Caco-2 (cell line): ENCODE measurements around the gene CDKN1A. TPM values are rescaled to one million over a fixed set of nuclear protein-coding genes. Genes with fewer than 3 reads are reported as not detected.

Source experiments
- BruUV-seq: library from RNA; stranded (reverse); fragments of 400-500 nt; replicated peaks from 2 replicates; lab custom pipeline; 2021; lab: Mats Ljungman, UMichigan
- CTCF ChIA-PET: fragments of 300-600 bp; sonication (Branson Sonifier 250); formaldehyde crosslinking; loops from one replicate; lab custom pipeline; 2022; ENCODE audit warnings: antibody characterized with exemption; lab: Charles Lee
- POLR2A ChIA-PET: fragments of 300-600 bp; sonication (Branson Sonifier 250); formaldehyde crosslinking; loops from one replicate; lab custom pipeline; 2022; ENCODE audit warnings: antibody characterized with exemption; lab: Charles Lee
- DNase-seq, 2 experiments: peaks; one replicate each; pipeline versions ENCODE4 v3.0.0 to v3.0.0-alpha.2; 2020 to 2022
- H3K27me3 ChIP-seq: replicated peaks from 2 replicates; pipeline ENCODE4 v1.6.0; 2011; ENCODE audit warnings: low read length; ENCODE audit not compliant: control insufficient read depth, insufficient read depth
- H3K36me3 ChIP-seq: 2 replicates; pipeline ENCODE4 v1.5.1; 2011; ENCODE audit warnings: low read length; ENCODE audit not compliant: control insufficient read depth, insufficient read depth
- H3K4me1 ChIP-seq: fragments of 250-450 bp; sonication (Bioruptor Pico); 2 replicates; pipeline ENCODE4 v1.5.1; 2020; ENCODE audit warnings: mild to moderate bottlenecking
- H3K4me3 ChIP-seq: 2 replicates; pipeline ENCODE4 v1.5.1; 2011; ENCODE audit warnings: low read depth, mild to moderate bottlenecking, control low read depth, low read length
- H3K9me3 ChIP-seq: fragments of 250-450 bp; sonication (Bioruptor Pico); 2 replicates; pipeline ENCODE4 v1.5.1; 2020; ENCODE audit warnings: mild to moderate bottlenecking, moderate library complexity
- H3K27ac Mint-ChIP-seq: one replicate; pipeline ENCODE4 v1.8.0; 2022; ENCODE audit warnings: mixed read lengths; ENCODE audit not compliant: unreplicated experiment
- H3K27me3 Mint-ChIP-seq: one replicate; pipeline ENCODE4 v1.8.0; 2022; ENCODE audit warnings: mixed read lengths; ENCODE audit not compliant: insufficient read depth, unreplicated experiment
- H3K36me3 Mint-ChIP-seq: one replicate; pipeline ENCODE4 v1.8.0; 2022; ENCODE audit warnings: mild to moderate bottlenecking, mixed read lengths; ENCODE audit not compliant: insufficient read depth, unreplicated experiment
- H3K4me1 Mint-ChIP-seq: one replicate; pipeline ENCODE4 v1.8.0; 2022; ENCODE audit warnings: low read depth, mixed read lengths; ENCODE audit not compliant: unreplicated experiment
- H3K4me3 Mint-ChIP-seq: one replicate; pipeline ENCODE4 v1.8.0; 2022; ENCODE audit warnings: mild to moderate bottlenecking, moderate library complexity, mixed read lengths; ENCODE audit not compliant: unreplicated experiment
- H3K9me3 Mint-ChIP-seq: one replicate; pipeline ENCODE4 v1.8.0; 2022; ENCODE audit warnings: mixed read lengths; ENCODE audit not compliant: unreplicated experiment
- intact Hi-C: fragments of 100-400 bp; cut with micrococcal nuclease; formaldehyde crosslinking; loops from one replicate; pipeline ENCODE4 v1.10.0; 2022; ENCODE audit not compliant: unreplicated experiment
- total RNA-seq: library from RNA; stranded (reverse); gene quantifications from 2 replicates; pipeline ENCODE4 v1.2.3, GENCODE V29; 2022
- TF ChIP-seq, protein P1 (sequence below), 2 experiments: fragments of 200-600 bp in 1 of 2; IDR thresholded peaks; 1 replicate in 1 of 2; 2 replicates in 1 of 2; pipeline versions ENCODE4 v1.5.1 to v1.8.0; 2011 to 2022; ENCODE audit warnings: antibody characterized with exemption in 1 of 2, control low read depth in 1 of 2, inconsistent platforms in 1 of 2, low read depth in 1 of 2, low read length in 1 of 2, mild to moderate bottlenecking in 1 of 2, moderate library complexity in 1 of 2; ENCODE audit not compliant: insufficient read depth in 1 of 2, severe bottlenecking in 1 of 2, unreplicated experiment in 1 of 2

CDKN1A gene
- total RNA-seq, 1 experiment from 2014 or later = 3.0 TPM

DNA sequence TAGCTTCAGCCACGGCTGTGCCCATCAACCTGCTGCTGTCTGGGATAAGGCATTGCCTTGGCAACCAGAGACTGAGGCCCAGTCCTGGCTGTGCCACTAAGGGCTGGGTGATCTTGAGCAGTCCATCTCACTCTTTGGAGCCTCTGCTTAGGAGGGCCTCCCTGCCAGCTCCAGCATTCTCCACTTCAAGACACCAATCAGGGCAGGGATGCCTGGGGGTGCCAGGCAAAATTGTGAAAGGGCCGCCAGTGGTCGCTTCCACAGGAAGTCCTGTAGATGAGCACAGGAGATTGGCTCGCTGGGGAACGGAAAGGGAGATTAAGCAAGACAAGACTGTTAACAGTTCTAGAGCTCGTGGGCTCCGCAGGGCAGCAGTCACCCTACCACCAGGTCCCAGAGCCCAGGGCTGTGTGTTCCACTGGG is 19.0 kb downstream of the CDKN1A start, which contains the start of gene RAB44:
Gene RAB44, plus strand, starts transcription at position 346 of the 423 bp plus-strand sequence. CDS start 6,410 bp downstream, outside the sequence.
- intact Hi-C loops = no loop called here
- no peak within 1 kb of the TSS for H3K4me3 Mint-ChIP-seq
- TF ChIP-seq, protein P1, sequence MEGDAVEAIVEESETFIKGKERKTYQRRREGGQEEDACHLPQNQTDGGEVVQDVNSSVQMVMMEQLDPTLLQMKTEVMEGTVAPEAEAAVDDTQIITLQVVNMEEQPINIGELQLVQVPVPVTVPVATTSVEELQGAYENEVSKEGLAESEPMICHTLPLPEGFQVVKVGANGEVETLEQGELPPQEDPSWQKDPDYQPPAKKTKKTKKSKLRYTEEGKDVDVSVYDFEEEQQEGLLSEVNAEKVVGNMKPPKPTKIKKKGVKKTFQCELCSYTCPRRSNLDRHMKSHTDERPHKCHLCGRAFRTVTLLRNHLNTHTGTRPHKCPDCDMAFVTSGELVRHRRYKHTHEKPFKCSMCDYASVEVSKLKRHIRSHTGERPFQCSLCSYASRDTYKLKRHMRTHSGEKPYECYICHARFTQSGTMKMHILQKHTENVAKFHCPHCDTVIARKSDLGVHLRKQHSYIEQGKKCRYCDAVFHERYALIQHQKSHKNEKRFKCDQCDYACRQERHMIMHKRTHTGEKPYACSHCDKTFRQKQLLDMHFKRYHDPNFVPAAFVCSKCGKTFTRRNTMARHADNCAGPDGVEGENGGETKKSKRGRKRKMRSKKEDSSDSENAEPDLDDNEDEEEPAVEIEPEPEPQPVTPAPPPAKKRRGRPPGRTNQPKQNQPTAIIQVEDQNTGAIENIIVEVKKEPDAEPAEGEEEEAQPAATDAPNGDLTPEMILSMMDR (IDR thresholded peaks at IDR 0.05; ENCODE audit: insufficient read depth in 1 of 2, low read depth in 1 of 2, low read length in 1 of 2, severe bottlenecking in 1 of 2, unreplicated experiment in 1 of 2) = no peak
- no peaks in the 10 kb centered on the region for H3K27me3 ChIP-seq
- ChIA-PET CTCF (no interaction called here), POLR2A (no interaction called here)
- no peaks in the 10 kb centered on the region for H3K36me3 Mint-ChIP-seq
- no peak within 1 kb of the TSS for H3K4me3 ChIP-seq
- no peaks in the 10 kb centered on the region for H3K9me3 ChIP-seq
- no TSS peak for BruUV-seq
- H3K36me3 ChIP-seq = no peaks in the 10 kb centered on the region
- H3K27me3 Mint-ChIP-seq = peaks cover 11% of the 10 kb centered on the region
- H3K27ac Mint-ChIP-seq = no peak within 1 kb of the TSS
- H3K4me1 Mint-ChIP-seq = no peaks in the 10 kb centered on the region
- peak in 1 of 2 experiments; percentile 13 for DNase-seq
- no peaks in the 10 kb centered on the region for H3K9me3 Mint-ChIP-seq
- 0 out of 2 replicates have a peak, but pooled peaks cover under 1% of the 10 kb centered on the region for H3K4me1 ChIP-seq

DNA sequence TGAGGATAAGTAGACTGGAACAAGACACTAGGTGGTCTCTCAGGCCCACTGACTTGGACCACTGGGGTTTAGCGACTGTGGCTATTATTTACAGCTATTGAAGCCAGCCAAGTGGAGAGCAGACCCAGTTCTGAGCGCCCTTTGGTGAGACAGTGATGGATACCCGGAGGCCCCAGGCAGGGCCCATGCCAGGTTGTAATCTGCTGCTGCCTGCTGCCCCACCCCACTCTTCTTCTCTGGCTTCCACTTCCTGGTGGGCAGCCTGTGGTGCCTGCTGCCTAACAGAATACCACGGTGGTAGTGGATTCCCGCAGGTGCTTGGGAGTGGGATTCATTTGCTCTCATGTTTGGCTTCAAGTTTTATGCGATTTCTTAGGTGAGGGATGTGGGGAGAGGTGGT is 19.7 kb downstream of the CDKN1A start:
- no TSS peak for BruUV-seq
- no peaks in the 10 kb centered on the region for H3K9me3 Mint-ChIP-seq
- H3K4me1 Mint-ChIP-seq = no peaks in the 10 kb centered on the region
- no peaks in the 10 kb centered on the region for H3K4me1 ChIP-seq
- H3K36me3 Mint-ChIP-seq = no peaks in the 10 kb centered on the region
- intact Hi-C loops = no loop called here
- no peaks in the 10 kb centered on the region for H3K9me3 ChIP-seq
- ChIA-PET POLR2A (no interaction called here), CTCF (no interaction called here)
- no peak overlapping the region for H3K27ac Mint-ChIP-seq
- H3K36me3 ChIP-seq = no peaks in the 10 kb centered on the region
- H3K4me3 ChIP-seq = no peak overlapping the region
- DNase-seq = peak in 1 of 2 experiments; percentile 3
- H3K27me3 Mint-ChIP-seq = peaks cover 11% of the 10 kb centered on the region
- no peaks in the 10 kb centered on the region for H3K27me3 ChIP-seq
- TF ChIP-seq, protein P1 (IDR thresholded peaks at IDR 0.05; ENCODE audit: insufficient read depth in 1 of 2, low read depth in 1 of 2, low read length in 1 of 2, severe bottlenecking in 1 of 2, unreplicated experiment in 1 of 2) = no peak
- no peak overlapping the region for H3K4me3 Mint-ChIP-seq

DNA sequence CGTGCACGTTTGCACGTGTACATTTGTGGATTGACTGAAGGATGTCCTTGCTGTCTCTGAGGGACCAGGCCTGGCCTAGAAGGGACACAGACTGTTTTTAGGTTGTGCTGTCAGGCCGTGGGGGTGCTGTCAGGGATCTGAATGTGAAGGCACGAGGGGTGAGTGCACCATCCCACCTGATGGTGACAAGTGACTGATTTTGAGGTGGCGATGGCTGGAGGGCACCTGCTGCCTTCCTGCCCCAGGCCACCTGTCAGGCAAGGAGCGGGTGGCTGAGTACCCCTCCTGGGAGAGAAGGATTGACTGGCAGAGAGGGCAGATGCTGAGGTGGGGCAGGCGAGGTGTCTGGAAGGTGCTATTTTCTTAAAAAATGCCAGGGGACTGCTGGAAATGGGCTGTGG is 20.4 kb downstream of the CDKN1A start:
- Mint-ChIP-seq H3K9me3 (no peaks in the 10 kb centered on the region), H3K36me3 (no peaks in the 10 kb centered on the region), H3K27me3 (peaks cover 12% of the 10 kb centered on the region), H3K27ac (no peak overlapping the region), H3K4me3 (no peak overlapping the region), H3K4me1 (no peaks in the 10 kb centered on the region)
- Histone ChIP-seq H3K27me3 (no peaks in the 10 kb centered on the region), H3K4me3 (no peak overlapping the region), H3K9me3 (no peaks in the 10 kb centered on the region), H3K36me3 (no peaks in the 10 kb centered on the region), H3K4me1 (no peaks in the 10 kb centered on the region)
- intact Hi-C loops = no loop called here
- ChIA-PET CTCF (no interaction called here), POLR2A (no interaction called here)
- peak in 1 of 2 experiments; percentile 14 for DNase-seq
- BruUV-seq = no TSS peak
- TF ChIP-seq, protein P1 (IDR thresholded peaks at IDR 0.05; ENCODE audit: insufficient read depth in 1 of 2, low read depth in 1 of 2, low read length in 1 of 2, severe bottlenecking in 1 of 2, unreplicated experiment in 1 of 2) = no peak
